ENCODE data around the gene PYGB.

The PYGB gene

DNA sequence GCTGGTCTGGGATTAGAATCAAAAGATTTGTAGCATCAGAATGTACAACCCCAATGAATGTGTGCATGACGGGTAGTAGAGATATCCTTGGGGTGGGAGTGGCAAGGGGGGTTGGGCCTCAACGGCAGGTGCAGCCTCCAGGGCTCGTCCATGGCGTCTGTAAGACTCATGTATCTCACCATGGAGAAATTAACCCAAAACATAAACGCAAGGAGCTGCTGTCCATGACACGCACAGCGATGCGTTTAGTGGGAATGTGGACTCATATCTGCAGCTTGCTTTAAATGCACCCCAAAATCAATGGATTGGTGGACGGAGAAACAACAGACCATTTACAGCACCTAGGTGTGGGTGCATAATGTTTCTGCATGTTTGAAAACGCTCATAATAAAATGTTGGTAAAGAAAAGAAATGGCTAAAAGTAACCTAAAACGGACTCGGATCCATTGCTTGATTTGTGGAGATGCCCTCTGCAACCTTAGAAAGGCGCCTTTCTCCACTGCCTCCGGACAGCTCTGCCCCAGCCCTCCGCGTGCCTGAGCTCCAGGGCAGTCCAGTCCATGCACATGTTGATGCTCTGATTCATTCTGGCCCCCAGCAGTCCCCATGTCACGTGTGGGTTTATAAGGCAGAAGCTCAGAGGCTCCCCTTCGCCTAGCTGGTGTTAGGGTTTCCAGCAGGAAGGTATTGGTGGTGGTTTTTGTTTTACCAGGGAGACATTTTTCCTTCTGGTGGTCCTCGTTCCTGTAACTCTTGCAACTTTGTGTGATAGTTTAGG lies 24.5 kb downstream of the PYGB start:
- Mint-ChIP-seq H3K27ac (no peak overlapping the region), H3K36me3 (peaks cover 56 to 66% of the 10 kb centered on the region in 2 donors), H3K4me1 (no peaks in the 10 kb centered on the region), H3K9me3 (no peaks in the 10 kb centered on the region), H3K4me3 (no peak overlapping the region), H3K27me3 (no peaks in the 10 kb centered on the region)
- DNase-seq = no peak
- ATAC-seq (replicated peaks) = no peak

DNA sequence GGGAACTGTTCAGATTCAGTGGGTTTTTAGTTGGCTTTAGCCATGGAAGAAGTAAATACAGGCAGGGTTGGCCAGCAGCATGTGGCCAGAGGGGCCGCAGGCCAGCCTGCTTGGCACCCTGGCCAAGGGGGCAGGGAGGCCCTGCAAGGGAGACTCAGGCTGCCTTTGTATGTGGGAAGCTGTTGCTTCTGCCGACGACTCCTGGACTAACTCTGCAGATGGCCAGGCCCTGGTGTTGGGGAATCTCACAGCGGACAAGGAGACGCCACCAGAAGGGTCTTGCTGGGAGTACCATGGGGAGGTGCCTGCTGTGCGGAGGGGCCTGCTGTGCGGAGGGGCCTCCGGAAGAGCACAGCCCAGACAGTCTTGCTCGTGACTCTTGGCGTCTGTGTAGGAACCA lies 25.2 kb downstream of the PYGB start:
- peaks cover 63 to 71% of the 10 kb centered on the region in 2 donors for H3K36me3 Mint-ChIP-seq
- no peaks in the 10 kb centered on the region for H3K27me3 Mint-ChIP-seq
- no peak overlapping the region for H3K27ac Mint-ChIP-seq
- no peaks in the 10 kb centered on the region for H3K9me3 Mint-ChIP-seq
- H3K4me1 Mint-ChIP-seq = no peaks in the 10 kb centered on the region
- ATAC-seq (replicated peaks) = no peak
- DNase-seq = no peak
- H3K4me3 Mint-ChIP-seq = no peak overlapping the region

DNA sequence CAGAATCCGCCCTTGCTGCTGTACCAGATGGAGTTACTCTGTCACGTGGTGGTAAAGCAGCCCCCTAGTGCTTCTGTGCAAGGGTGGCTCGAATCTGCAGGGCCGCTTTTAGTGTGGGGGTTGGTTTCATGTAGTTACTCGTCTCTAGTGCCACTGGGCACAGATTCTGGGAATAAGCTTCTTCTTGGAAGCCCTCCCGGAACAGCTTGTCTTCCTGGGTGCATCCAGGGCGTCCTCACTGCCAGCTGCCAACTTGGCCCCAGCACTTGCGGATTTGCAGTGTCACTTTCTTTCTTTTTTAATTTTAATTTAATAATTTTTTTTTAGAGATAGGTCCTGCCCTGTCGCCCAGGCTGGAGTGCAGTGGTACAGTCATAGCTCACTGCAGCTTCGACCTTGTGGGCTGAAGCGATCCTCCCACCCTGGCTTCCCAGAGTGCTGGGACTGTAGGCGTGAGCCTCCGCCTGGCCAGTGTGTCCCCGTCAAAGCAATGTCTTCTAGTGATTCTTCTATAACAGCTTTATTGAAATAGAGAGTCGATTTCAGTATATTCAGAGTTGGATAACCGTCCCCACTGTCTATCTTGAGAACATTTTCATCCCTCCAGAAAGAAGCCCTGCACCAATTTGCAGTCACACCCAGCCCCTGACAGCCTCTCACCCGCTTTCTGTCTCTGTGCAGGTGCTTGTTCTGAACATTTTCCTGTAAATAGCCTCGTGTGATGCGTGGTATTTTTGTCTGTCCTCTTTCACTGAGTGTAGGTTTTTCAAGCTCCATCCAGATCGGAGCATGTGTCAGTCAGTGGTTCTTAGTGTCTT lies 25.9 kb downstream of the PYGB start:
- H3K27me3 Mint-ChIP-seq = no peaks in the 10 kb centered on the region
- no peaks in the 10 kb centered on the region for H3K4me1 Mint-ChIP-seq
- no peak for DNase-seq
- ATAC-seq (replicated peaks) = no peak
- no peak overlapping the region for H3K4me3 Mint-ChIP-seq
- peaks cover 63 to 75% of the 10 kb centered on the region in 2 donors for H3K36me3 Mint-ChIP-seq
- no peak overlapping the region for H3K27ac Mint-ChIP-seq
- no peaks in the 10 kb centered on the region for H3K9me3 Mint-ChIP-seq

- no peak for DNase-seq
- H3K27ac Mint-ChIP-seq = no peak overlapping the region
- peaks cover 66 to 75% of the 10 kb centered on the region in 2 donors for H3K36me3 Mint-ChIP-seq
- H3K4me1 Mint-ChIP-seq = peaks cover under 1 to 2% of the 10 kb centered on the region in 2 donors
- no peak for ATAC-seq (replicated peaks)
- H3K27me3 Mint-ChIP-seq = no peaks in the 10 kb centered on the region
- H3K4me3 Mint-ChIP-seq = no peak overlapping the region
- H3K9me3 Mint-ChIP-seq = no peaks in the 10 kb centered on the region
Observed at GRCh38 chr20:25274481-25274880, 26.6 kb downstream of the PYGB start.

DNA sequence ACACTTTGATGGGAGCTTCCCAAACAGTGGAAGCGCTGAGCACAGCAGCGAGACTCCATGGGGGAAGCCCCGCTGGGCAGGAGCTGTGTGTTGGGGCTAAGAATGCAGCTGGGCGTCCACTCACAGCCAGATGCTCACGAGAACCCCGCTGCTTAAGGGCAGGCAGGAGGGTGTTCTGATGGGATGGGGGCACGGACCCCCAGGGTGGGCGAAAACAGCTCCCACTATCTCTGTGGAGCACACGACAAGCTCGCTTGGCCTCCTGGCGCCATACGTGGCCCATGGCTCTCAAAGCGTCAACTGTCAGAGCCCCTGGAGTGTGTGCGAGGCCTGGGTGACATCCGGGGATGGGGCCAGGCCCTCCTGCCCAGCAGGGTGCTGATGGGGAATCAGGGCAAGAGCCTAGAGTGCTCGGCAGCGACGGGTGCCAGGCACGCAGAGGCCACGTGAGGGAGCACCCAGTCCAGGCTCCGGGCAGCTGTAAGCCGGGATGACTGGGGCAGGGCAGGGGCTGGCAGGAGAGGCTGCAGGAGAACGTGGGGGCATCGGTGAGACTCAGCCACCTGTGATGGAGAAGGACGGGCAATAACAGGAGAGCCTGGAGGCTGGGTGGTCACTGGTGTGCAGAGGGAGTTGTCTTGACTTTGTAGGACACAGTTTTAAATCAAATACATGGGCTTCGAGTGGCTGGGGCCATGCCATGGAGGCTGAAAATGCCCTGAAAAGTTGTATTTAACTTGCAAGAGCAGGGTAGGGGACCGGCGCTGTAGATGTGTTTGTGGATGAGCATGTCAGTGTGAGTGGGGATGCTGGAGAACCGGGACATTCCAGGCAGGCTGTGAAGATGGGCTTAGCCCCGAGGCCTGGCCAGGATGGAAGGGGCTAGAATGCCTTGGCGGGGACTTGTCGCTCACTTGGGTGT lies 27.3 kb downstream of the PYGB start:
- no peaks in the 10 kb centered on the region for H3K27me3 Mint-ChIP-seq
- DNase-seq (no peak), ATAC-seq (replicated peaks) (no peak)
- no peaks in the 10 kb centered on the region for H3K9me3 Mint-ChIP-seq
- no peak overlapping the region for H3K27ac Mint-ChIP-seq
- peaks cover 61 to 75% of the 10 kb centered on the region in 2 donors for H3K36me3 Mint-ChIP-seq
- H3K4me3 Mint-ChIP-seq = no peak overlapping the region
- peaks cover 7 to 8% of the 10 kb centered on the region in 2 donors for H3K4me1 Mint-ChIP-seq

- H3K27ac Mint-ChIP-seq = no peak overlapping the region
- ATAC-seq (replicated peaks) = no peak
- no peaks in the 10 kb centered on the region for H3K27me3 Mint-ChIP-seq
- H3K36me3 Mint-ChIP-seq = peaks cover 65 to 72% of the 10 kb centered on the region in 2 donors
- H3K9me3 Mint-ChIP-seq = no peaks in the 10 kb centered on the region
- no peak overlapping the region for H3K4me3 Mint-ChIP-seq
- DNase-seq = no peak
- peaks cover 15% of the 10 kb centered on the region in 2 donors for H3K4me1 Mint-ChIP-seq
Observed at GRCh38 chr20:25275813-25276532, 28.1 kb downstream of the PYGB start.

DNA sequence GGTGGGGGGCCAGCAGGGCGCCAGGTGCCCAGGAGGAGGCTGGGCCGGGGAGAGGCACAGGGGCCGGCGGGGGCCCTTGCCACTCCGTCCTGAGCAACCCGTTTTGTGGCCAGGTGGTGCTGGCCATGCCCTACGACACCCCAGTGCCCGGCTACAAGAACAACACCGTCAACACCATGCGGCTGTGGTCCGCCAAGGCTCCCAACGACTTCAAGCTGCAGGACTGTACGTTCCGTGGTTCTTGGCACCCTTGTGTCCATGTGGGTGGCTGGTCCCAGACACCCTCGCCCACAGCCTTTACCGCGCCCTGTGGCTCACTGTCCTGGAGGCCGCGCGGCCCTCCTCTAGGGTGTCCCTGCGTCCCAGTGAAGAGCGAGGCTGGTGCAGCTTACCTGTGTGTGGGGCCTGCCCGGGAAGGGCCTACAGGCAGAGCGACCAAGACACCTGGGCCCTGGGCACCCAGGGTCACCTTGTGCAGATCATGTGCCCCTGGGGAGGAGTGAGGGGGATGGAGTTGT lies 28.7 kb downstream of the PYGB start:
- peaks cover 60 to 67% of the 10 kb centered on the region in 2 donors for H3K36me3 Mint-ChIP-seq
- H3K4me1 Mint-ChIP-seq = peaks cover 16 to 21% of the 10 kb centered on the region in 2 donors
- no peaks in the 10 kb centered on the region for H3K27me3 Mint-ChIP-seq
- H3K27ac Mint-ChIP-seq = no peak overlapping the region
- ATAC-seq (replicated peaks) = no peak
- DNase-seq = no peak
- H3K4me3 Mint-ChIP-seq = no peak overlapping the region
- no peaks in the 10 kb centered on the region for H3K9me3 Mint-ChIP-seq

- H3K4me1 Mint-ChIP-seq = peaks cover 21 to 28% of the 10 kb centered on the region in 2 donors
- H3K4me3 Mint-ChIP-seq = no peak overlapping the region
- ATAC-seq (replicated peaks) = no peak
- H3K27me3 Mint-ChIP-seq = no peaks in the 10 kb centered on the region
- H3K36me3 Mint-ChIP-seq = peaks cover 60 to 63% of the 10 kb centered on the region in 2 donors
- no peak overlapping the region for H3K27ac Mint-ChIP-seq
- no peaks in the 10 kb centered on the region for H3K9me3 Mint-ChIP-seq
- no peak for DNase-seq
Observed at GRCh38 chr20:25277051-25277801, 29.3 kb downstream of the PYGB start.

DNA sequence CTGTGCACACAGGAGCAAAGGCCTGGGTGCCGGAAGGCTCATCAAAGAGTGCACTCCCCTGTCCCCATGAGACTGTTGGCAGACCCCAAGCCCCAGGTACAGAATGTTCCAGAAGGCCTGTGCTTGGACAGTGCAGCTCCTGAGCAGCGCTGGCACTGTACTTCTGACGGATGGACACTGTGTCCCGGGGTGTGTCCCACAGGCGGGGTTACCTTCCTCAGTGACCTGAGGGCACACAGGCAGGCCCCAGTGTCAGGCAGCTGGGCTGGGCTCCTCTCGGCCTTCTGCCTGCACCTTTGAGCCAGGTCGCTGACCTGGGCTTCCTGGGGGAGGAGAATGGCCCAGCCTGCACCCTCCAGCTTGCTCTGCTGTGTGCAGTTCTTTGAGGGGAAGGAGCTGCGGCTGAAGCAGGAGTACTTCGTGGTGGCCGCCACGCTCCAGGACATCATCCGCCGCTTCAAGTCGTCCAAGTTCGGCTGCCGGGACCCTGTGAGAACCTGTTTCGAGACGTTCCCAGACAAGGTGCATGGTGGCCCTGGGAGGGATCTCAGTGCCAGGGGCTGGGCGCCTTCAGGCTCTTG lies 30.1 kb downstream of the PYGB start:
- DNase-seq (no peak), ATAC-seq (replicated peaks) (no peak)
- H3K4me1 Mint-ChIP-seq = peaks cover 27 to 35% of the 10 kb centered on the region in 2 donors
- H3K9me3 Mint-ChIP-seq = no peaks in the 10 kb centered on the region
- no peaks in the 10 kb centered on the region for H3K27me3 Mint-ChIP-seq
- peak overlapping the region; percentile 3 for H3K27ac Mint-ChIP-seq
- no peak overlapping the region for H3K4me3 Mint-ChIP-seq
- peaks cover 58 to 63% of the 10 kb centered on the region in 2 donors for H3K36me3 Mint-ChIP-seq

DNA sequence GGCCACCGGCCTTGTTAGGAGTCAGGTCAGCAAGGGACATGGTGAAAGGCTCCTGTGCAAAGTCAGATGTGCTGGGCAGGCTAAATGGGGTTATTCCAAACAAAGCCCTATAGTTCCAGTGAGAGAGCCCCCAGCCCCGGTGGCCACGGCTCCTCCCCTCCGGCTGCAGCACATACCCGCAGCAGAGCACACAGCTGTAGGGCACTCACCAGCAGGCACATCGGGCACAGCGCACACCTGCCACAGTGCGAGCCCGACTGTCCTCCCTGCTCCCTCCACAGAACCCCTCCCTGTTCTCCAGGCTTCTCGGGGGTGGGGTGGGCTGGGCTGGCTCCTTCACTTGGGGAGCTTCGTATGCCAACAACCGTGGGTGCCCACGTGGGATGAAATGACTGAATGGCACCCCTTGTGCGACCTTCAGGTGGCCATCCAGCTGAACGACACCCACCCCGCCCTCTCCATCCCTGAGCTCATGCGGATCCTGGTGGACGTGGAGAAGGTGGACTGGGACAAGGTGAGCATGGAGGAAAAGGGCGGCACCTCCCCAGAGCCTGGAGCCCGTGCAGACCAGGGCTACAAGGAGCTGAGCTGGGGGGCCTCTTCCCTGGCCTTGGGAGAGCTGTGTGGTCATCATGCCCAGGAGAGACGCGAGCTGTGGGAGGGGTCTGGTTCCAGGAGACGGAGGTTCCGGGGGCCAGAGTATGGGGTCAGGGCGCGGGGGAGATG lies 30.9 kb downstream of the PYGB start:
- Mint-ChIP-seq H3K9me3 (no peaks in the 10 kb centered on the region), H3K36me3 (peaks cover 58 to 64% of the 10 kb centered on the region in 2 donors), H3K4me3 (no peak overlapping the region), H3K27me3 (no peaks in the 10 kb centered on the region), H3K4me1 (peaks cover 27 to 35% of the 10 kb centered on the region in 2 donors), H3K27ac (peak overlapping the region; percentile 3)
- no peak for DNase-seq
- no peak for ATAC-seq (replicated peaks)

DNA sequence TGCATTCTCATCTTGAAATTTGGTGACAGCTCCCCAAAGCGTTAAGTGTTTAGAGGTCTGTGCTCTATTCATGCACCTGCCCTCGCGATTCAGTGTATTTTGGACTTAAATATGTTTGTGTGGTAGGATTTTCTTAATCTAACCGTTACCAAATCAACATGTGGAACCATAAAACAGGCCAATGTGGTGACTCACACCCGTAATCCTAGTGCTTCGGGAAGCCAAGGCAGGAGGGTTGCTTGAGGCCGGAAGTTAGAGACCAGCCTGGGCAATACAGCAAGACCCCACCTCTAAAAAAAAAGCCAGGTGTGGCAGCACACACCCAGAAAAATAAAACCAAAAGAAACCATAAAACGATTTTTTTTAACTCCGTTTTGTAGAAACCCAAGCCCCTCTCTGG lies 31.5 kb downstream of the PYGB start:
- DNase-seq (no peak), ATAC-seq (replicated peaks) (no peak)
- Mint-ChIP-seq H3K4me3 (no peak overlapping the region), H3K27me3 (no peaks in the 10 kb centered on the region), H3K27ac (no peak overlapping the region), H3K9me3 (no peaks in the 10 kb centered on the region), H3K4me1 (peaks cover 27 to 35% of the 10 kb centered on the region in 2 donors), H3K36me3 (peaks cover 58 to 64% of the 10 kb centered on the region in 2 donors)

GRCh38 chr20:25280051-25280573 lies 32.2 kb downstream of the PYGB start:
- H3K27ac Mint-ChIP-seq = peak overlapping the region; percentile 14
- peaks cover 27 to 35% of the 10 kb centered on the region in 2 donors for H3K4me1 Mint-ChIP-seq
- ATAC-seq (replicated peaks) (peak; percentile 51 to 53), DNase-seq (peak; percentile 35)
- no peak overlapping the region for H3K4me3 Mint-ChIP-seq
- no peaks in the 10 kb centered on the region for H3K9me3 Mint-ChIP-seq
- H3K27me3 Mint-ChIP-seq = no peaks in the 10 kb centered on the region
- H3K36me3 Mint-ChIP-seq = peaks cover 53 to 62% of the 10 kb centered on the region in 2 donors
